IMR-90 (cell line): ENCODE measurements around the gene GLRA3. TPM values are rescaled to one million over a fixed set of nuclear protein-coding genes. Genes with fewer than 3 reads are reported as not detected.

ENCODE experiments used
- ATAC-seq: fragments of 200-7000 bp; cut with Tn5 transposase; 2 replicates; pipeline ENCODE4 v1.9.1; 2020; ENCODE audit warnings: low read depth, mild to moderate bottlenecking, moderate library complexity
- BruUV-seq: library from RNA; stranded (reverse); fragments of 400-500 nt; replicated peaks from 2 replicates; lab custom pipeline; 2021; lab: Mats Ljungman, UMichigan
- CTCF ChIA-PET: fragments of 300-600 bp; formaldehyde crosslinking; extraction: SDS; loops from one replicate; lab custom pipeline; 2021; ENCODE audit warnings: antibody characterized with exemption; lab: Yijun Ruan, JAX
- POLR2A ChIA-PET: fragments of 300-600 bp; sonication (Branson Sonifier 250); formaldehyde crosslinking; loops from one replicate; lab custom pipeline; 2022; ENCODE audit warnings: antibody characterized with exemption; ENCODE audit not compliant: unreplicated experiment; lab: Charles Lee
- DNase-seq: peaks from one replicate; pipeline ENCODE4 v3.0.0; 2013
- H2AFZ ChIP-seq: replicated peaks from 2 replicates; pipeline ENCODE3; 2013; ENCODE audit warnings: low read length, mild to moderate bottlenecking; ENCODE audit not compliant: poor library complexity
- H2AK5ac ChIP-seq: 2 replicates; pipeline ENCODE4 v1.6.1; 2013; ENCODE audit warnings: low read depth, low read length, inconsistent platforms
- H2AK9ac ChIP-seq: replicated peaks from 2 replicates; pipeline ENCODE3; 2013; ENCODE audit warnings: mild to moderate bottlenecking, low read depth, low read length, moderate library complexity; ENCODE audit not compliant: poor library complexity
- H2BK120ac ChIP-seq: 2 replicates; pipeline ENCODE4 v1.6.1; 2013; ENCODE audit warnings: low read depth, low read length, inconsistent platforms
- H2BK15ac ChIP-seq: 3 replicates; pipeline ENCODE4 v1.6.1; 2013; ENCODE audit warnings: low read depth, low read length, inconsistent platforms
- H2BK20ac ChIP-seq: 2 replicates; pipeline ENCODE4 v1.6.1; 2013; ENCODE audit warnings: low read depth, mild to moderate bottlenecking, inconsistent platforms, low read length, moderate library complexity
- H2BK5ac ChIP-seq: 2 replicates; pipeline ENCODE4 v1.6.1; 2013; ENCODE audit warnings: mild to moderate bottlenecking, low read depth, low read length, inconsistent platforms; ENCODE audit not compliant: poor library complexity, severe bottlenecking
- H3K14ac ChIP-seq: replicated peaks from 2 replicates; pipeline ENCODE4 v1.6.1; 2013; ENCODE audit warnings: low read depth, low read length, inconsistent platforms
- H3K18ac ChIP-seq: 2 replicates; pipeline ENCODE4 v1.6.1; 2013; ENCODE audit warnings: low read depth, low read length, control low read depth
- H3K23ac ChIP-seq: 2 replicates; pipeline ENCODE4 v1.6.1; 2013; ENCODE audit warnings: low read depth, low read length, inconsistent platforms
- H3K27ac ChIP-seq: 2 replicates; pipeline ENCODE4 v1.5.1; 2013; ENCODE audit warnings: mild to moderate bottlenecking, control low read depth, low read length; ENCODE audit not compliant: insufficient read depth
- H3K27me3 ChIP-seq: 2 replicates; pipeline ENCODE4 v1.6.1; 2013; ENCODE audit warnings: low read length; ENCODE audit not compliant: control insufficient read depth, insufficient read depth
- H3K36me3 ChIP-seq: 2 replicates; pipeline ENCODE4 v1.6.1; 2013; ENCODE audit warnings: low read length, mixed read lengths; ENCODE audit not compliant: control insufficient read depth, insufficient read depth
- H3K4ac ChIP-seq: 2 replicates; pipeline ENCODE4 v1.6.1; 2013; ENCODE audit warnings: low read depth, low read length, inconsistent platforms
- H3K4me1 ChIP-seq: 2 replicates; pipeline ENCODE4 v1.6.1; 2013; ENCODE audit warnings: low read length, mixed read lengths; ENCODE audit not compliant: control insufficient read depth, insufficient read depth
- H3K4me2 ChIP-seq: 2 replicates; pipeline ENCODE4 v1.6.1; 2013; ENCODE audit warnings: low read depth, mild to moderate bottlenecking, control low read depth, low read length, moderate library complexity
- H3K4me3 ChIP-seq: 2 replicates; pipeline ENCODE4 v1.5.1; 2013; ENCODE audit warnings: low read depth, mild to moderate bottlenecking, control low read depth, low read length, moderate library complexity; ENCODE audit not compliant: insufficient read depth
- H3K56ac ChIP-seq: 2 replicates; pipeline ENCODE4 v1.6.1; 2013; ENCODE audit warnings: low read length, inconsistent platforms; ENCODE audit not compliant: insufficient read depth; ENCODE audit errors: extremely low read depth
- H3K79me1 ChIP-seq, 2 experiments: 2 replicates each; pipeline ENCODE4 v1.6.1; 2013; ENCODE audit warnings: low read length in 2 of 2, inconsistent platforms in 1 of 2, low read depth in 1 of 2
- H3K9ac ChIP-seq: 2 replicates; pipeline ENCODE4 v1.6.1; 2013; ENCODE audit warnings: low read depth, low read length, control low read depth
- H3K9me1 ChIP-seq: 2 replicates; pipeline ENCODE4 v1.6.1; 2013; ENCODE audit warnings: low read length, inconsistent platforms; ENCODE audit not compliant: insufficient read depth
- H3K9me3 ChIP-seq: 2 replicates; pipeline ENCODE4 v1.6.1; 2013; ENCODE audit warnings: low read length; ENCODE audit not compliant: control insufficient read depth, insufficient read depth
- H4K20me1 ChIP-seq: 2 replicates; pipeline ENCODE4 v1.6.1; 2013; ENCODE audit warnings: low read length, inconsistent platforms; ENCODE audit not compliant: insufficient read depth
- H4K5ac ChIP-seq: 2 replicates; pipeline ENCODE4 v1.6.1; 2013; ENCODE audit warnings: mild to moderate bottlenecking, low read depth, low read length, control low read depth
- H4K8ac ChIP-seq, 2 experiments: 2 replicates each; pipeline ENCODE4 v1.6.1; 2013; ENCODE audit warnings: low read depth in 2 of 2, low read length in 2 of 2, control low read depth in 1 of 2, inconsistent platforms in 1 of 2
- H4K91ac ChIP-seq: 2 replicates; pipeline ENCODE4 v1.6.1; 2013; ENCODE audit warnings: low read depth, low read length, inconsistent platforms; ENCODE audit not compliant: insufficient read depth
- BHLHE40 ChIP-seq: fragments of 150-350 bp; IDR thresholded peaks from 2 replicates; pipeline ENCODE4 v1.6.1; 2016; ENCODE audit warnings: mild to moderate bottlenecking, low read depth, low read length
- CEBPB ChIP-seq: IDR thresholded peaks from 2 replicates; pipeline ENCODE4 v1.6.1; 2012; ENCODE audit warnings: low read depth, low read length, improper control_type of control experiment
- CHD1 ChIP-seq: IDR thresholded peaks from 2 replicates; pipeline ENCODE4 v1.6.1; 2012; ENCODE audit warnings: low read depth, low read length, improper control_type of control experiment
- CTCF ChIP-seq: conservative IDR thresholded peaks from 2 replicates; pipeline ENCODE4 v1.5.1; 2012; ENCODE audit warnings: mild to moderate bottlenecking, low read depth, low read length, improper control_type of control experiment
- FOS ChIP-seq: fragments of 150-350 bp; IDR thresholded peaks from 2 replicates; pipeline ENCODE4 v1.6.1; 2016; ENCODE audit warnings: low read depth, low read length
- MAZ ChIP-seq: IDR thresholded peaks from 2 replicates; pipeline ENCODE4 v1.6.1; 2012; ENCODE audit warnings: low read depth, mild to moderate bottlenecking, low read length, improper control_type of control experiment, moderate library complexity, borderline replicate concordance
- MXI1 ChIP-seq: IDR thresholded peaks from 2 replicates; pipeline ENCODE4 v1.6.1; 2012; ENCODE audit warnings: low read depth, mild to moderate bottlenecking, low read length, moderate library complexity, borderline replicate concordance
- NFE2L2 ChIP-seq: fragments of 150-350 bp; IDR thresholded peaks from 2 replicates; pipeline ENCODE4 v1.6.1; 2016; ENCODE audit warnings: low read depth, mild to moderate bottlenecking, low read length
- POLR2A ChIP-seq: IDR thresholded peaks from 2 replicates; pipeline ENCODE4 v1.6.1; 2012; ENCODE audit warnings: mild to moderate bottlenecking, low read depth, low read length
- RCOR1 ChIP-seq: IDR thresholded peaks from 2 replicates; pipeline ENCODE4 v1.6.1; 2012; ENCODE audit warnings: mild to moderate bottlenecking, low read length, improper control_type of control experiment; ENCODE audit not compliant: insufficient replicate concordance
- SMC3 ChIP-seq: fragments of 150-350 bp; IDR thresholded peaks from 2 replicates; pipeline ENCODE4 v1.6.1; 2016; ENCODE audit warnings: low read depth, mild to moderate bottlenecking, antibody characterized with exemption, low read length, moderate library complexity
- WGBS, 2 experiments: methylation state at CpG; one replicate each; pipeline versions ENCODE4 v1.1.5 to v1.1.7; 2013; ENCODE audit warnings: missing lambda C conversion rate in 2 of 2; ENCODE audit not compliant: insufficient read length in 1 of 2; ENCODE audit errors: extremely low coverage in 2 of 2; 5-methylcytosine and 5-hydroxymethylcytosine counted together
- dilution Hi-C: fragments of 300-500 bp; cut with HindIII; formaldehyde crosslinking; loops from one replicate; pipeline ENCODE4 v1.14.3; 2018; ENCODE audit warnings: low sequenced_read_pairs; ENCODE audit not compliant: unreplicated experiment
- in situ Hi-C: fragments of 300-500 bp; cut with MboI; formaldehyde crosslinking; loops from 3 replicates; pipeline ENCODE4 v1.14.3; 2019; ENCODE audit warnings: low sequenced_read_pairs, inconsistent platforms, mixed read lengths
- intact Hi-C: fragments of 100-400 bp; cut with micrococcal nuclease; formaldehyde crosslinking; loops from 2 replicates; pipeline ENCODE4 v1.10.0; 2022
- polyA plus RNA-seq, 3 experiments: library from polyadenylated mRNA; depleted of rRNA; stranded (reverse); fragments of >200 nt; gene quantifications; 2 replicates each; pipeline ENCODE4 v1.2.3, GENCODE V29; 2012; ENCODE audit warnings: low replicate concordance in 1 of 3
- total RNA-seq: library from RNA; depleted of rRNA; stranded (reverse); fragments of >200 nt; gene quantifications from 2 replicates; pipeline ENCODE4 v1.2.3, GENCODE V29; 2012

Gene GLRA3
- total and polyA plus RNA-seq, 2 of the 4 experiments (the other 2 are of a cell fraction), result not detected

GRCh38 chr4:174591243-174592021 is 237.6 kb downstream of the GLRA3 start:
- Histone ChIP-seq H4K91ac (no peak overlapping the region), H3K14ac (no peak overlapping the region), H2BK20ac (no peak overlapping the region), H3K18ac (no peak overlapping the region), H3K9ac (no peak overlapping the region), H2BK5ac (no peak overlapping the region), H3K4me1 (no peaks in the 10 kb centered on the region), H3K23ac (no peak overlapping the region), H3K4ac (no peak overlapping the region), H3K4me3 (no peak overlapping the region), H2AK5ac (no peak overlapping the region), H3K9me1 (no peaks in the 10 kb centered on the region), H3K9me3 (no peaks in the 10 kb centered on the region; the same call in 1 of the 2 replicates), H4K5ac (no peak overlapping the region), H3K27me3 (no peaks in the 10 kb centered on the region), H3K4me2 (no peak overlapping the region), H2AK9ac (no peak overlapping the region), H4K8ac (no peak overlapping the region), H2AFZ (no peak overlapping the region), H3K56ac (no peak overlapping the region), H3K27ac (no peak overlapping the region), H3K36me3 (no peaks in the 10 kb centered on the region), H2BK15ac (no peak overlapping the region), H3K79me1 (no peaks in the 10 kb centered on the region), H2BK120ac (no peak overlapping the region), H4K20me1 (no peaks in the 10 kb centered on the region)
- TF ChIP-seq CTCF, result no peak
- TF ChIP-seq MAZ, result no peak
- no peak for TF ChIP-seq CEBPB
- TF ChIP-seq CHD1, result no peak
- no peak for TF ChIP-seq MXI1
- TF ChIP-seq NFE2L2, result no peak
- no peak for TF ChIP-seq POLR2A
- TF ChIP-seq SMC3, result no peak
- no peak for TF ChIP-seq FOS
- no peak for TF ChIP-seq BHLHE40
- no peak for TF ChIP-seq RCOR1
- POLR2A ChIA-PET, result no interaction called here
- DNase-seq (no peak), ATAC-seq (no peak)
- CTCF ChIA-PET, result no interaction called here
- dilution Hi-C loops (no loop called here), in situ Hi-C loops (no loop called here), intact Hi-C loops (no loop called here)
- BruUV-seq, result no TSS peak
- WGBS, 2 experiments, result no CpG with 5 or more reads among the region's 5 CpGs
